Loucy (cell line): ENCODE measurements around the gene SERP2.

Experiments
- H2AFZ ChIP-seq: fragments of 200-600 bp; sonication (generic); 2 replicates; pipeline ENCODE4 v1.6.0; 2016; ENCODE audit warnings: antibody characterized with exemption, mild to moderate bottlenecking, low read length, moderate library complexity
- H3F3A ChIP-seq: fragments of 200-600 bp; 2 replicates; pipeline ENCODE4 v1.6.0; 2016; ENCODE audit warnings: antibody characterized with exemption, low read depth, mild to moderate bottlenecking
- H3K27me3 ChIP-seq: fragments of 200-600 bp; sonication (generic); 2 replicates; pipeline ENCODE4 v1.6.1; 2014; ENCODE audit warnings: low read length, mild to moderate bottlenecking; ENCODE audit not compliant: insufficient read depth, poor library complexity, severe bottlenecking
- H3K36me3 ChIP-seq: fragments of 200-600 bp; sonication (generic); 2 replicates; pipeline ENCODE4 v1.6.1; 2016; ENCODE audit warnings: low read length; ENCODE audit not compliant: insufficient read depth
- H3K4me1 ChIP-seq: fragments of 200-600 bp; sonication (generic); 2 replicates; pipeline ENCODE4 v1.5.1; 2014; ENCODE audit warnings: low read length, mild to moderate bottlenecking; ENCODE audit not compliant: insufficient read depth, poor library complexity, severe bottlenecking
- H3K4me2 ChIP-seq: fragments of 200-600 bp; sonication (generic); 2 replicates; pipeline ENCODE4 v1.6.0; 2014; ENCODE audit warnings: antibody characterized with exemption, low read length, low read depth, mild to moderate bottlenecking; ENCODE audit not compliant: poor library complexity, severe bottlenecking
- H3K4me3 ChIP-seq: fragments of 200-600 bp; sonication (generic); 2 replicates; pipeline ENCODE4 v1.5.1; 2014; ENCODE audit warnings: low read length, mild to moderate bottlenecking, mixed read lengths; ENCODE audit not compliant: poor library complexity, severe bottlenecking
- H3K79me2 ChIP-seq: fragments of 200-600 bp; sonication (generic); 2 replicates; pipeline ENCODE4 v1.6.1; 2014; ENCODE audit warnings: low read length; ENCODE audit not compliant: insufficient read depth
- H3K9ac ChIP-seq: fragments of 200-600 bp; sonication (generic); 2 replicates; pipeline ENCODE4 v1.6.0; 2014; ENCODE audit warnings: mild to moderate bottlenecking, low read depth, low read length, moderate library complexity; ENCODE audit not compliant: poor library complexity, severe bottlenecking
- H3K9me2 ChIP-seq: fragments of 200-600 bp; sonication (generic); replicated peaks from 2 replicates; pipeline ENCODE4 v1.6.1; 2016; ENCODE audit warnings: low read depth, low read length, mixed read lengths
- H3K9me3 ChIP-seq: fragments of 200-600 bp; sonication (generic); 2 replicates; pipeline ENCODE4 v1.6.1; 2014; ENCODE audit warnings: mild to moderate bottlenecking, antibody characterized with exemption, low read length, low read depth; ENCODE audit not compliant: insufficient read depth
- H4K20me1 ChIP-seq: fragments of 200-600 bp; sonication (generic); 2 replicates; pipeline ENCODE4 v1.6.0; 2014; ENCODE audit warnings: antibody characterized with exemption, low read length, mild to moderate bottlenecking; ENCODE audit not compliant: insufficient read depth, poor library complexity, severe bottlenecking
- CTCF ChIP-seq: fragments of 200-600 bp; sonication (generic); conservative IDR thresholded peaks from 2 replicates; pipeline ENCODE4 v1.5.1; 2014; ENCODE audit warnings: mild to moderate bottlenecking, antibody characterized with exemption, low read length
- EZH2phosphoT487 ChIP-seq: fragments of 200-600 bp; IDR thresholded peaks from 2 replicates; pipeline ENCODE4 v1.6.1; 2018; ENCODE audit warnings: antibody characterized with exemption, mild to moderate bottlenecking, moderate library complexity, borderline replicate concordance

SERP2 gene

DNA sequence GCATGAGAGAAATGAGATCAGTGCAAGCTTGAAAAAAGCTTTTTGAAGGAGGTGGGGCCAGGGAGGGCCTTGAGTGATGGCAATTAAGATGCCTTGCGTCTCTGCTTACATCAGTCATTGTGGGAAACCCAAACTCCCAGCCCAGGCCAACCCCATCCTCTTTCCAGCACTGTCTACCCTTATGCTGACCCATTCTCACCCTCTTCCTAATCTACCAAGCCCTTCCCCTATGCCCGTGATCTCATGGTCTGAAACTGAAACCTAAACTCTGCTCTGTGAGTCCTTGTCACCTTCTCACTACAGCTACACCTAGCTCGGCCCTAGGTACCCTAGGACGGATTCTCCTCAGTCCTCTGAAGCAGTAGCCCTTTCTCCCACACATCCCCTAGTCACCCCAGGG, 36.0 kb upstream of the SERP2 start:
- Histone ChIP-seq H4K20me1 (no peaks in the 10 kb centered on the region), H3K4me1 (peaks cover 33% of the 10 kb centered on the region), H3K27me3 (no peaks in the 10 kb centered on the region), H3K9me3 (no peaks in the 10 kb centered on the region), H2AFZ (no peak overlapping the region), H3K36me3 (no peaks in the 10 kb centered on the region), H3K9ac (no peak overlapping the region), H3F3A (no peaks in the 10 kb centered on the region), H3K79me2 (no peaks in the 10 kb centered on the region), H3K4me3 (no peak overlapping the region), H3K4me2 (no peak overlapping the region), H3K9me2 (no peaks in the 10 kb centered on the region)
- TF ChIP-seq EZH2phosphoT487 (no peak), CTCF (no peak)

DNA sequence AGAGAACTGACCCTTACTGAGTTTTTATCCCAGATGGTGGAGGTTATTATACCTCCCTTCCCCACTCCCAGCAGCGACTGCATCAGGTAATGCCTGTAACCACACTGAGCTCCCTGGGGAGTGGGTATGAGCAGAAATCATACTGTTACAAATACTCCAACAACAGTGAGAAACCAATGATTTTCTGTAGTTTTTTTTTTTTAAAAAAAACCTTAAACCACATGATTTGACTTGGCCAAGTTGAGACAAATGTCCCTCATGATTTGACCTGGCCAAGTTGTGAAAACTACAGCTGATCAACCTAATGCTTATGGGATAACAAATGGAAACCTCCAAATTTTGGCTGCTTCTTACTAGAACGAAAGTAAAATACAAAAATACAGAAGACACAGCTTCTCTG, 33.1 kb upstream of the SERP2 start:
- no peak overlapping the region for H3K4me2 ChIP-seq
- no peak overlapping the region for H3K4me3 ChIP-seq
- no peaks in the 10 kb centered on the region for H3K9me3 ChIP-seq
- no peak overlapping the region for H2AFZ ChIP-seq
- no peaks in the 10 kb centered on the region for H3K79me2 ChIP-seq
- no peaks in the 10 kb centered on the region for H3F3A ChIP-seq
- no peaks in the 10 kb centered on the region for H3K9me2 ChIP-seq
- TF ChIP-seq CTCF (no peak), EZH2phosphoT487 (no peak)
- H4K20me1 ChIP-seq = no peaks in the 10 kb centered on the region
- no peaks in the 10 kb centered on the region for H3K36me3 ChIP-seq
- H3K4me1 ChIP-seq = peaks cover 10% of the 10 kb centered on the region
- no peaks in the 10 kb centered on the region for H3K27me3 ChIP-seq
- no peak overlapping the region for H3K9ac ChIP-seq

DNA sequence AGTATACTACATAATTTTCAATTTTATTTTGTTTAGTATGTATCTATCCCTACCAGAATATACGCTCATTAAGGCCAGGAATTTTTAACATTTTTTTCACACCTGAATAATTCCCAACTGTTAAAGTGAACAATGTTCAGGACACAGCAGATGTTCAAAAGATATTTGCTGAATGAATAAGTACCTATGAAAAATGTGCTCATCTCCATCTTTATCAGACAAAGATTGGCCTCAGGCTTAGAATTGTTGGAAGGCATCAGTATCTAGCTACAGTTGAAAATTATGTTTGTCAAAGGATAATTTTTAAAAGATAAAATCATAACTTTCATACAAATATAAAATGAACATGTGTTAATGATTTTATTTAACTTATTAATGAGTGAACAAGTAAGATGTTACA, 30.9 kb upstream of the SERP2 start:
- H3K9me3 ChIP-seq = no peaks in the 10 kb centered on the region
- no peak overlapping the region for H2AFZ ChIP-seq
- H3K9me2 ChIP-seq = no peaks in the 10 kb centered on the region
- no peak overlapping the region for H3K4me2 ChIP-seq
- no peaks in the 10 kb centered on the region for H3K36me3 ChIP-seq
- H3F3A ChIP-seq = no peaks in the 10 kb centered on the region
- no peaks in the 10 kb centered on the region for H3K27me3 ChIP-seq
- no peaks in the 10 kb centered on the region for H4K20me1 ChIP-seq
- no peaks in the 10 kb centered on the region for H3K79me2 ChIP-seq
- TF ChIP-seq CTCF (no peak), EZH2phosphoT487 (no peak)
- peaks cover 6% of the 10 kb centered on the region for H3K4me1 ChIP-seq
- H3K9ac ChIP-seq = no peak overlapping the region
- H3K4me3 ChIP-seq = no peak overlapping the region
